HCT116 (cell line): Measurements from ENCODE around the gene TMC2. TPM values are rescaled to one million over a fixed set of nuclear protein-coding genes. Genes with fewer than 3 reads are reported as not detected.

Experiments
- ATAC-seq: fragments of 200-7000 bp; cut with Tn5 transposase; 2 replicates; pipeline ENCODE4 v1.9.1; 2020; ENCODE audit warnings: mild to moderate bottlenecking, moderate library complexity
- Bru-seq: library from RNA; stranded (reverse); fragments of 400-500 nt; gene quantifications from one replicate; lab custom pipeline; 2021; lab: Mats Ljungman, UMichigan
- BruChase-seq, 2 experiments: library from RNA; stranded (reverse); fragments of 400-500 nt; gene quantifications; one replicate each; lab custom pipeline; 2021; lab: Mats Ljungman, UMichigan
- BruUV-seq: library from RNA; stranded (reverse); fragments of 400-500 nt; replicated peaks from 2 replicates; lab custom pipeline; 2021; lab: Mats Ljungman, UMichigan
- CTCF ChIA-PET: fragments of 300-600 bp; sonication (Branson Sonifier 250); formaldehyde crosslinking; loops from one replicate; lab custom pipeline; 2021; ENCODE audit warnings: antibody characterized with exemption; lab: Charles Lee
- POLR2A ChIA-PET: fragments of 300-600, 350-600 bp; sonication (Branson Sonifier 250); formaldehyde crosslinking; loops from one replicate; lab custom pipeline; 2021; ENCODE audit warnings: antibody characterized with exemption; lab: Charles Lee
- RAD21 ChIA-PET, 2 experiments: fragments of 300-600 bp; sonication (Branson Sonifier 250); formaldehyde crosslinking; loops; one replicate each; lab custom pipeline; 2023; ENCODE audit warnings: low total read pairs in 2 of 2; ENCODE audit not compliant: uncharacterized antibody in 2 of 2, unreplicated experiment in 2 of 2, low non-redundant PET in 1 of 2; lab: Charles Lee
- DNase-seq: peaks from one replicate; pipeline ENCODE4 v3.0.0-alpha.2; 2010; ENCODE audit warnings: low read depth, low spot score
- H2AFZ ChIP-seq: fragments of 200-600 bp; shearing (Covaris generic), sonication (generic); 2 replicates; pipeline ENCODE4 v1.6.1; 2017; ENCODE audit warnings: low read depth, mixed run types, mixed read lengths, antibody characterized with exemption, low read length; ENCODE audit not compliant: poor library complexity, severe bottlenecking
- H3K27ac ChIP-seq: 2 replicates; pipeline ENCODE4 v1.5.1; 2012; ENCODE audit warnings: low read depth, low read length
- H3K27me3 ChIP-seq: fragments of 200-600 bp; sonication (generic); 2 replicates; pipeline ENCODE4 v1.6.1; 2016; ENCODE audit warnings: mixed run types, low read length, mixed read lengths; ENCODE audit not compliant: insufficient read depth
- H3K36me3 ChIP-seq, 2 experiments: fragments of 200-500 bp in 1 of 2; fragments of 200-600 bp in 1 of 2; sonication (Bioruptor generic) in 1 of 2; sonication (generic) in 1 of 2; 2 replicates each; pipeline versions ENCODE4 v1.5.1 to v1.6.1; 2014 to 2016; ENCODE audit warnings: low read length in 2 of 2, inconsistent platforms in 1 of 2, mixed read lengths in 1 of 2, mixed run types in 1 of 2; ENCODE audit not compliant: insufficient read depth in 2 of 2, control insufficient read depth in 1 of 2
- H3K4me1 ChIP-seq, 2 experiments: fragments of 200-600 bp in 1 of 2; sonication (generic) in 1 of 2; 2 replicates each; pipeline versions ENCODE4 v1.5.1 to v1.6.1; 2012 to 2017; ENCODE audit warnings: low read length in 2 of 2, inconsistent platforms in 1 of 2, mild to moderate bottlenecking in 1 of 2, mixed read lengths in 1 of 2, mixed run types in 1 of 2, moderate library complexity in 1 of 2; ENCODE audit not compliant: insufficient read depth in 2 of 2, control insufficient read depth in 1 of 2
- H3K4me2 ChIP-seq: fragments of 200-600 bp; sonication (generic); 2 replicates; pipeline ENCODE4 v1.6.1; 2017; ENCODE audit warnings: mixed run types, low read length, mixed read lengths
- H3K4me3 ChIP-seq, 2 experiments: fragments of 200-600 bp in 1 of 2; sonication (generic) in 1 of 2; replicated peaks in 1 of 2; 2 replicates each; pipeline ENCODE4 v1.5.1; 2011 to 2016; ENCODE audit warnings: low read length in 2 of 2, control low read depth in 1 of 2, low read depth in 1 of 2, mild to moderate bottlenecking in 1 of 2, mixed read lengths in 1 of 2, mixed run types in 1 of 2
- H3K79me2 ChIP-seq: fragments of 200-600 bp; sonication (generic); 2 replicates; pipeline ENCODE4 v1.6.1; 2017; ENCODE audit warnings: mild to moderate bottlenecking, mixed run types, low read length, moderate library complexity, mixed read lengths; ENCODE audit not compliant: insufficient read depth
- H3K9ac ChIP-seq: fragments of 200-600 bp; sonication (generic); 2 replicates; pipeline ENCODE4 v1.6.1; 2016; ENCODE audit warnings: low read length, mixed read lengths
- H3K9me2 ChIP-seq: fragments of 200-600 bp; sonication (generic), shearing (Covaris generic); 2 replicates; pipeline ENCODE4 v1.6.1; 2017; ENCODE audit warnings: mixed run types, mild to moderate bottlenecking, moderate library complexity; ENCODE audit not compliant: insufficient read depth
- H3K9me3 ChIP-seq, 2 experiments: fragments of 200-500 bp in 1 of 2; fragments of 200-600 bp in 1 of 2; sonication (Bioruptor generic) in 1 of 2; sonication (generic) in 1 of 2; 2 replicates each; pipeline ENCODE4 v1.6.1; 2014 to 2017; ENCODE audit warnings: low read length in 2 of 2, mixed read lengths in 2 of 2, inconsistent platforms in 1 of 2, low read depth in 1 of 2, mild to moderate bottlenecking in 1 of 2, mixed run types in 1 of 2, moderate library complexity in 1 of 2; ENCODE audit not compliant: control insufficient read depth in 1 of 2, insufficient read depth in 1 of 2
- H4K20me1 ChIP-seq: fragments of 200-600 bp; sonication (generic), shearing (Covaris generic); 2 replicates; pipeline ENCODE4 v1.6.1; 2017; ENCODE audit warnings: mixed run types, mild to moderate bottlenecking, moderate library complexity; ENCODE audit not compliant: insufficient read depth
- CEBPB ChIP-seq: IDR thresholded peaks from 2 replicates; pipeline ENCODE4 v1.6.1; 2012; ENCODE audit warnings: low read depth
- EGR1 ChIP-seq: IDR thresholded peaks from 2 replicates; pipeline ENCODE4 v1.6.1; 2012; ENCODE audit warnings: low read depth
- POLR2A ChIP-seq: IDR thresholded peaks from 2 replicates; pipeline ENCODE4 v1.7.0; 2011; ENCODE audit warnings: borderline replicate concordance; ENCODE audit not compliant: insufficient read depth, insufficient read length; ENCODE audit errors: extremely low read depth
- RAD21 ChIP-seq: IDR thresholded peaks from 2 replicates; pipeline ENCODE4 v1.6.1; 2012; ENCODE audit warnings: low read depth, mild to moderate bottlenecking
- SRF ChIP-seq: IDR thresholded peaks from 2 replicates; pipeline ENCODE4 v1.6.1; 2012; ENCODE audit warnings: low read depth
- TCF7L2 ChIP-seq: IDR thresholded peaks from 2 replicates; pipeline ENCODE4 v1.7.0; 2011; ENCODE audit warnings: borderline replicate concordance, inconsistent platforms; ENCODE audit not compliant: insufficient read depth, insufficient read length; ENCODE audit errors: extremely low read depth
- YY1 ChIP-seq: IDR thresholded peaks from 2 replicates; pipeline ENCODE4 v1.6.1; 2011; ENCODE audit warnings: low read length, low read depth, moderate library complexity, mild to moderate bottlenecking; ENCODE audit not compliant: insufficient replicate concordance; ENCODE audit errors: extremely low read depth
- ZNF274 ChIP-seq: fragments of 200-500 bp; sonication (Bioruptor generic); IDR thresholded peaks from 2 replicates; pipeline ENCODE4 v1.6.1; 2014; ENCODE audit warnings: mild to moderate bottlenecking, low read depth, low read length, inconsistent platforms
- intact Hi-C: fragments of 100-400 bp; cut with micrococcal nuclease; formaldehyde crosslinking; loops from 2 replicates; pipeline ENCODE4 v1.10.0; 2022
- long read RNA-seq: library from polyadenylated mRNA; unstranded; transcript quantifications from one replicate; pipeline ENCODE4 v2.0.0, GENCODE V29; 2021; ENCODE audit not compliant: unreplicated experiment
- polyA plus RNA-seq: library from polyadenylated mRNA; unstranded; fragments of >200 nt; gene quantifications from 2 replicates; pipeline ENCODE4 v1.2.1, GENCODE V29; 2012; ENCODE audit warnings: missing spikeins
- total RNA-seq: library from RNA; stranded (reverse); gene quantifications from one replicate; pipeline ENCODE4 v1.2.1, GENCODE V29; 2021; ENCODE audit not compliant: unreplicated experiment
- TF ChIP-seq, protein P1 (sequence below): IDR thresholded peaks from 2 replicates; pipeline ENCODE4 v1.6.1; 2012; ENCODE audit warnings: low read depth
- TF ChIP-seq, protein P2 (sequence below): IDR thresholded peaks from 2 replicates; pipeline ENCODE4 v1.6.1; 2012
- TF ChIP-seq, protein P3 (sequence below): IDR thresholded peaks from 2 replicates; pipeline ENCODE4 v1.6.1; 2012
- TF ChIP-seq, protein P4 (sequence below), 3 experiments: fragments of 200-600 bp in 1 of 3; sonication (generic) in 1 of 3; IDR thresholded peaks in 2 of 3; conservative IDR thresholded peaks in 1 of 3; 2 replicates each; pipeline ENCODE4 v1.5.1; 2012 to 2017; ENCODE audit warnings: low read depth in 2 of 3, low read length in 2 of 3, antibody characterized with exemption in 1 of 3, borderline replicate concordance in 1 of 3, control low read depth in 1 of 3, mild to moderate bottlenecking in 1 of 3, mixed read lengths in 1 of 3, mixed run types in 1 of 3, moderate library complexity in 1 of 3; ENCODE audit not compliant: insufficient read depth in 1 of 3

Gene TMC2, protein sequence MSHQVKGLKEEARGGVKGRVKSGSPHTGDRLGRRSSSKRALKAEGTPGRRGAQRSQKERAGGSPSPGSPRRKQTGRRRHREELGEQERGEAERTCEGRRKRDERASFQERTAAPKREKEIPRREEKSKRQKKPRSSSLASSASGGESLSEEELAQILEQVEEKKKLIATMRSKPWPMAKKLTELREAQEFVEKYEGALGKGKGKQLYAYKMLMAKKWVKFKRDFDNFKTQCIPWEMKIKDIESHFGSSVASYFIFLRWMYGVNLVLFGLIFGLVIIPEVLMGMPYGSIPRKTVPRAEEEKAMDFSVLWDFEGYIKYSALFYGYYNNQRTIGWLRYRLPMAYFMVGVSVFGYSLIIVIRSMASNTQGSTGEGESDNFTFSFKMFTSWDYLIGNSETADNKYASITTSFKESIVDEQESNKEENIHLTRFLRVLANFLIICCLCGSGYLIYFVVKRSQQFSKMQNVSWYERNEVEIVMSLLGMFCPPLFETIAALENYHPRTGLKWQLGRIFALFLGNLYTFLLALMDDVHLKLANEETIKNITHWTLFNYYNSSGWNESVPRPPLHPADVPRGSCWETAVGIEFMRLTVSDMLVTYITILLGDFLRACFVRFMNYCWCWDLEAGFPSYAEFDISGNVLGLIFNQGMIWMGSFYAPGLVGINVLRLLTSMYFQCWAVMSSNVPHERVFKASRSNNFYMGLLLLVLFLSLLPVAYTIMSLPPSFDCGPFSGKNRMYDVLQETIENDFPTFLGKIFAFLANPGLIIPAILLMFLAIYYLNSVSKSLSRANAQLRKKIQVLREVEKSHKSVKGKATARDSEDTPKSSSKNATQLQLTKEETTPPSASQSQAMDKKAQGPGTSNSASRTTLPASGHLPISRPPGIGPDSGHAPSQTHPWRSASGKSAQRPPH
- total RNA-seq = not detected
- polyA plus RNA-seq = 0.05 TPM in 1 of 2 replicates, not detected in the other
- not detected for Bru-seq, nascent RNA
- percentile 1 among the genes with signal in this experiment for BruChase-seq, experiment 1, labeled RNA remaining after a 6-hour chase
- BruChase-seq, experiment 2, labeled RNA remaining after a 2-hour chase = percentile 2 among the genes with signal in this experiment
- long read RNA-seq = 0 reads

DNA sequence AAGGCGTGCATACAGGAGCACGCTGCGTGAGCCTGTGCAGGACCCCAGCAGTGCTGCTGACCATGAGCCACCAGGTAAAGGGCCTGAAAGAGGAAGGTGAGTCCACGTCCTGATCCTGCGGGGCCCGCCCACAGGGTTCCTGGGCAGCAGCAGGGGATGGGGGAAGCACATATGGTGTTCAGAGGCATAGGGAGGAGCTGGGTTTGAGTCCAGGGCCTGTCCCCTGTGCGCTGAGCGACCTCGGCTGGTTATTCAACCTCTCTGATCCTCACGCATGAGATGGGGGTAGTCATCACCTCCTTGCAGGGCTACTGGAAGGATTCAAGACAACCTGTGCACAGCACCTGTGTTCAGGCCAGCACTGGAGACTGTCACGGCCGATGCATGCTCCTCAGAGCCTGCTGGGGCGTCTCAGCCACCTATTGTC lies at the start of gene TMC2:
Gene TMC2 (plus strand): TSS at position 14 of the 427 bp plus-strand sequence. CDS start 49 bp downstream, at position 63.
- Histone ChIP-seq H3K9me2 (no peaks in the 10 kb centered on the region), H3K4me3 (no peak within 1 kb of the TSS), H3K27ac (no peak within 1 kb of the TSS), H3K9me3 (no peaks in the 10 kb centered on the region), H3K9ac (no peak within 1 kb of the TSS), H4K20me1 (no peaks in the 10 kb centered on the region), H3K79me2 (no peaks in the 10 kb centered on the region), H2AFZ (no peak within 1 kb of the TSS), H3K4me2 (no peak within 1 kb of the TSS), H3K36me3 (no peaks in the 10 kb centered on the region), H3K27me3 (peaks cover 15% of the 10 kb centered on the region; the same call in 1 of the 2 replicates), H3K4me1 (no peaks in the 10 kb centered on the region)
- ChIA-PET RAD21 (no interaction called here), CTCF (interaction anchor here (1.5 to 3.8 kb wide), 2 partner anchors 12 to 14 kb away, joined by 3 to 22 read pairs; no protein-coding TSS in a partner anchor), POLR2A (no interaction called here)
- no peak for DNase-seq
- no TSS peak for BruUV-seq
- TF ChIP-seq EGR1 (no peak), TCF7L2 (no peak), YY1 (no peak), CEBPB (no peak), RAD21 (no peak), SRF (no peak), POLR2A (no peak), ZNF274 (no peak)
- TF ChIP-seq, protein P1, sequence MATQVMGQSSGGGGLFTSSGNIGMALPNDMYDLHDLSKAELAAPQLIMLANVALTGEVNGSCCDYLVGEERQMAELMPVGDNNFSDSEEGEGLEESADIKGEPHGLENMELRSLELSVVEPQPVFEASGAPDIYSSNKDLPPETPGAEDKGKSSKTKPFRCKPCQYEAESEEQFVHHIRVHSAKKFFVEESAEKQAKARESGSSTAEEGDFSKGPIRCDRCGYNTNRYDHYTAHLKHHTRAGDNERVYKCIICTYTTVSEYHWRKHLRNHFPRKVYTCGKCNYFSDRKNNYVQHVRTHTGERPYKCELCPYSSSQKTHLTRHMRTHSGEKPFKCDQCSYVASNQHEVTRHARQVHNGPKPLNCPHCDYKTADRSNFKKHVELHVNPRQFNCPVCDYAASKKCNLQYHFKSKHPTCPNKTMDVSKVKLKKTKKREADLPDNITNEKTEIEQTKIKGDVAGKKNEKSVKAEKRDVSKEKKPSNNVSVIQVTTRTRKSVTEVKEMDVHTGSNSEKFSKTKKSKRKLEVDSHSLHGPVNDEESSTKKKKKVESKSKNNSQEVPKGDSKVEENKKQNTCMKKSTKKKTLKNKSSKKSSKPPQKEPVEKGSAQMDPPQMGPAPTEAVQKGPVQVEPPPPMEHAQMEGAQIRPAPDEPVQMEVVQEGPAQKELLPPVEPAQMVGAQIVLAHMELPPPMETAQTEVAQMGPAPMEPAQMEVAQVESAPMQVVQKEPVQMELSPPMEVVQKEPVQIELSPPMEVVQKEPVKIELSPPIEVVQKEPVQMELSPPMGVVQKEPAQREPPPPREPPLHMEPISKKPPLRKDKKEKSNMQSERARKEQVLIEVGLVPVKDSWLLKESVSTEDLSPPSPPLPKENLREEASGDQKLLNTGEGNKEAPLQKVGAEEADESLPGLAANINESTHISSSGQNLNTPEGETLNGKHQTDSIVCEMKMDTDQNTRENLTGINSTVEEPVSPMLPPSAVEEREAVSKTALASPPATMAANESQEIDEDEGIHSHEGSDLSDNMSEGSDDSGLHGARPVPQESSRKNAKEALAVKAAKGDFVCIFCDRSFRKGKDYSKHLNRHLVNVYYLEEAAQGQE = no peak
- TF ChIP-seq, protein P2, sequence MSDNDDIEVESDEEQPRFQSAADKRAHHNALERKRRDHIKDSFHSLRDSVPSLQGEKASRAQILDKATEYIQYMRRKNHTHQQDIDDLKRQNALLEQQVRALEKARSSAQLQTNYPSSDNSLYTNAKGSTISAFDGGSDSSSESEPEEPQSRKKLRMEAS = no peak
- TF ChIP-seq, protein P3, sequence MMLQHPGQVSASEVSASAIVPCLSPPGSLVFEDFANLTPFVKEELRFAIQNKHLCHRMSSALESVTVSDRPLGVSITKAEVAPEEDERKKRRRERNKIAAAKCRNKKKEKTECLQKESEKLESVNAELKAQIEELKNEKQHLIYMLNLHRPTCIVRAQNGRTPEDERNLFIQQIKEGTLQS = no peak
- TF ChIP-seq, protein P4, sequence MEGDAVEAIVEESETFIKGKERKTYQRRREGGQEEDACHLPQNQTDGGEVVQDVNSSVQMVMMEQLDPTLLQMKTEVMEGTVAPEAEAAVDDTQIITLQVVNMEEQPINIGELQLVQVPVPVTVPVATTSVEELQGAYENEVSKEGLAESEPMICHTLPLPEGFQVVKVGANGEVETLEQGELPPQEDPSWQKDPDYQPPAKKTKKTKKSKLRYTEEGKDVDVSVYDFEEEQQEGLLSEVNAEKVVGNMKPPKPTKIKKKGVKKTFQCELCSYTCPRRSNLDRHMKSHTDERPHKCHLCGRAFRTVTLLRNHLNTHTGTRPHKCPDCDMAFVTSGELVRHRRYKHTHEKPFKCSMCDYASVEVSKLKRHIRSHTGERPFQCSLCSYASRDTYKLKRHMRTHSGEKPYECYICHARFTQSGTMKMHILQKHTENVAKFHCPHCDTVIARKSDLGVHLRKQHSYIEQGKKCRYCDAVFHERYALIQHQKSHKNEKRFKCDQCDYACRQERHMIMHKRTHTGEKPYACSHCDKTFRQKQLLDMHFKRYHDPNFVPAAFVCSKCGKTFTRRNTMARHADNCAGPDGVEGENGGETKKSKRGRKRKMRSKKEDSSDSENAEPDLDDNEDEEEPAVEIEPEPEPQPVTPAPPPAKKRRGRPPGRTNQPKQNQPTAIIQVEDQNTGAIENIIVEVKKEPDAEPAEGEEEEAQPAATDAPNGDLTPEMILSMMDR (IDR thresholded peaks at IDR 0.05 in 2 of 3, conservative IDR thresholded peaks at IDR 0.05 in 1 of 3; ENCODE audit: borderline replicate concordance in 1 of 3, insufficient read depth in 1 of 3, low read depth in 2 of 3, low read length in 2 of 3) = no peak
- intact Hi-C loops = no loop called here
- ATAC-seq = no peak
